ENCODE data around the gene LATS1.

Gene LATS1

GRCh38 chr6:149648148-149649145 lies 69.5 kb downstream of the LATS1 start, which contains the start of gene KATNA1:
TSS of gene KATNA1 (minus strand) at chr6:149648714. CDS start at chr6:149638547, 10,167 bp downstream.
- DNase-seq = peak; percentile 84

GRCh38 chr6:149646599-149646998 lies 71.3 kb downstream of the LATS1 start:
- DNase-seq = no peak

- no peak for DNase-seq
Observed at GRCh38 chr6:149642829-149643580, 74.9 kb downstream of the LATS1 start.

- no peak for DNase-seq
Observed at GRCh38 chr6:149636124-149636523, 81.8 kb downstream of the LATS1 start.

- no peak for DNase-seq
Observed at GRCh38 chr6:149634315-149634714, 83.6 kb downstream of the LATS1 start.

- no peak for DNase-seq
Observed at GRCh38 chr6:149628875-149629510, 88.9 kb downstream of the LATS1 start.

- no peak for DNase-seq
Observed at GRCh38 chr6:149627672-149628071, 90.2 kb downstream of the LATS1 start.

GRCh38 chr6:149615805-149616204 lies 102.1 kb downstream of the LATS1 start:
- no peak for DNase-seq

- DNase-seq = no peak
Observed at GRCh38 chr6:149614337-149614736, 103.6 kb downstream of the LATS1 start.

GRCh38 chr6:149608381-149608982 lies 109.4 kb downstream of the LATS1 start:
- no peak for DNase-seq

All from CD4-positive, alpha-beta T cell treated with Interleukin-4 for 4 hours (primary cell).